Measurements from ENCODE around the gene DENND1B. TPM values are rescaled to one million over a fixed set of nuclear protein-coding genes. Genes with fewer than 3 reads are reported as not detected.

Gene DENND1B
- total RNA-seq, 1 experiment from 2014 or later, result 9.6 TPM

DNA sequence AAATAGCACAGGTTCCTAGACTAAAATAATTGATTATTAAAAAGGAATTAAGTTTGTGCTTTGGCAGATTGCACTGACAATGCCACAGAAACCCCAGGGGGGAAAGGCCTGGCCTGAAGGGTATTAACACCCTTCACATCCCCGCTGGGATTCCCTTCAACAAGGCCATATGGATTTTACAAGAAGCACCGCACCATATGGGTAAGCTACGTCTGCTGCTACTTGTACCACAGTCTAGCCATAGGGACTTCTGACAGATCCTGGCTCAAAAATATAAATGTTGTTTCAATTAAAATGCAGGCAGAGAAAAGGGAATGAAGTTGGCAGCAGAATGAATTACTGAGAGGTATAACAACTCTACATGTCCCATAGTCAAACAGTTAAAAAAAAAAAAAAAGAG lies 101.0 kb downstream of the DENND1B start:
- Histone ChIP-seq H3K36me3 (ENCODE audit: control insufficient read depth in 1 of 2, insufficient read depth in 2 of 2, low read length in 2 of 2) (no peaks in the 10 kb centered on the region), H3K4me3 (replicated peaks in 1 of 2; ENCODE audit: low read depth in 1 of 2, low read length in 2 of 2) (no peak overlapping the region), H3K79me2 (ENCODE audit: insufficient read depth, low read length) (no peaks in the 10 kb centered on the region), H4K20me1 (ENCODE audit: insufficient read depth) (no peaks in the 10 kb centered on the region), H3K27ac (ENCODE audit: low read depth, low read length) (no peak overlapping the region), H3K4me1 (ENCODE audit: control insufficient read depth in 1 of 2, insufficient read depth in 2 of 2, low read length in 2 of 2) (no peaks in the 10 kb centered on the region), H3K9me2 (ENCODE audit: insufficient read depth) (no peaks in the 10 kb centered on the region), H3K4me2 (ENCODE audit: low read length) (no peak overlapping the region), H3K9me3 (ENCODE audit: control insufficient read depth in 1 of 2, insufficient read depth in 1 of 2, low read depth in 1 of 2, low read length in 2 of 2) (no peaks in the 10 kb centered on the region), H3K9ac (ENCODE audit: low read length) (no peak overlapping the region), H2AFZ (ENCODE audit: low read depth, low read length, poor library complexity, severe bottlenecking) (no peak overlapping the region), H3K27me3 (ENCODE audit: insufficient read depth, low read length) (no peaks in the 10 kb centered on the region)
- BruUV-seq (replicated peaks), result no TSS peak
- ATAC-seq (no peak), DNase-seq (ENCODE audit: low read depth, low spot score) (no peak)
- ChIA-PET CTCF (no interaction called here), POLR2A (no interaction called here), RAD21 (ENCODE audit: low non-redundant PET in 1 of 2, low total read pairs in 2 of 2, uncharacterized antibody in 2 of 2, unreplicated experiment in 2 of 2) (no interaction called here)
- intact Hi-C loops (cut with micrococcal nuclease), result no loop called here
- no peak for TF ChIP-seq CEBPB (IDR thresholded peaks at IDR 0.05; ENCODE audit: low read depth)
- no peak for TF ChIP-seq EGR1 (IDR thresholded peaks at IDR 0.05; ENCODE audit: low read depth)
- TF ChIP-seq RAD21 (IDR thresholded peaks at IDR 0.05; ENCODE audit: low read depth), result no peak
- no peak for TF ChIP-seq POLR2AphosphoS5 (IDR thresholded peaks at IDR 0.05; ENCODE audit: low read depth, low read length)
- no peak for TF ChIP-seq ZNF274 (IDR thresholded peaks at IDR 0.05; ENCODE audit: low read depth, low read length)
- no peak for TF ChIP-seq CBX3 (IDR thresholded peaks at IDR 0.05; ENCODE audit: low read depth)
- no peak for TF ChIP-seq SIN3A (IDR thresholded peaks at IDR 0.05; ENCODE audit: low read depth)
- no peak for TF ChIP-seq ELF1 (IDR thresholded peaks at IDR 0.05; ENCODE audit: borderline replicate concordance, low read depth)
- no peak for TF ChIP-seq JUND (IDR thresholded peaks at IDR 0.05)
- no peak for TF ChIP-seq YY1 (IDR thresholded peaks at IDR 0.05; ENCODE audit: extremely low read depth, insufficient replicate concordance, low read depth, low read length)
- TF ChIP-seq SRF (IDR thresholded peaks at IDR 0.05; ENCODE audit: low read depth), result no peak

- H3K4me1 ChIP-seq (ENCODE audit: control insufficient read depth in 1 of 2, insufficient read depth in 2 of 2, low read length in 2 of 2), result no peaks in the 10 kb centered on the region
- no peaks in the 10 kb centered on the region for H3K79me2 ChIP-seq (ENCODE audit: insufficient read depth, low read length)
- intact Hi-C loops (cut with micrococcal nuclease), result no loop called here
- H4K20me1 ChIP-seq (ENCODE audit: insufficient read depth), result no peaks in the 10 kb centered on the region
- H3K27me3 ChIP-seq (ENCODE audit: insufficient read depth, low read length), result no peaks in the 10 kb centered on the region
- H3K9me2 ChIP-seq (ENCODE audit: insufficient read depth), result no peaks in the 10 kb centered on the region
- DNase-seq (ENCODE audit: low read depth, low spot score), result no peak
- BruUV-seq (replicated peaks), result no TSS peak
- no peaks in the 10 kb centered on the region for H3K9me3 ChIP-seq (ENCODE audit: control insufficient read depth in 1 of 2, insufficient read depth in 1 of 2, low read depth in 1 of 2, low read length in 2 of 2)
- no peak overlapping the region for H3K9ac ChIP-seq (ENCODE audit: low read length)
- H3K27ac ChIP-seq (ENCODE audit: low read depth, low read length), result no peak overlapping the region
- H3K4me3 ChIP-seq (replicated peaks in 1 of 2; ENCODE audit: low read depth in 1 of 2, low read length in 2 of 2), result no peak overlapping the region
- ChIA-PET CTCF (interaction anchor here (0.6 kb wide), 1 partner anchor 102 kb away, joined by 4 read pairs; the partner anchor contains the start of gene DENND1B), POLR2A (no interaction called here), RAD21 (ENCODE audit: low non-redundant PET in 1 of 2, low total read pairs in 2 of 2, uncharacterized antibody in 2 of 2, unreplicated experiment in 2 of 2) (no interaction called here)
- ATAC-seq, result no peak
- no peaks in the 10 kb centered on the region for H3K36me3 ChIP-seq (ENCODE audit: control insufficient read depth in 1 of 2, insufficient read depth in 2 of 2, low read length in 2 of 2)
- no peak overlapping the region for H3K4me2 ChIP-seq (ENCODE audit: low read length)
- no peak overlapping the region for H2AFZ ChIP-seq (ENCODE audit: low read depth, low read length, poor library complexity, severe bottlenecking)
- TF ChIP-seq FOSL1 (IDR thresholded peaks at IDR 0.05; ENCODE audit: low read depth), result no peak
- TF ChIP-seq CEBPB (IDR thresholded peaks at IDR 0.05; ENCODE audit: low read depth), result no peak
- TF ChIP-seq SRF (IDR thresholded peaks at IDR 0.05; ENCODE audit: low read depth), result no peak
- no peak for TF ChIP-seq SIN3A (IDR thresholded peaks at IDR 0.05; ENCODE audit: low read depth)
- TF ChIP-seq POLR2A (IDR thresholded peaks at IDR 0.05; ENCODE audit: borderline replicate concordance, extremely low read depth, insufficient read depth, insufficient read length), result no peak
- no peak for TF ChIP-seq ZNF274 (IDR thresholded peaks at IDR 0.05; ENCODE audit: low read depth, low read length)
- TF ChIP-seq ELF1 (IDR thresholded peaks at IDR 0.05; ENCODE audit: borderline replicate concordance, low read depth), result no peak
- no peak for TF ChIP-seq MAX (IDR thresholded peaks at IDR 0.05)
- TF ChIP-seq, protein P1, sequence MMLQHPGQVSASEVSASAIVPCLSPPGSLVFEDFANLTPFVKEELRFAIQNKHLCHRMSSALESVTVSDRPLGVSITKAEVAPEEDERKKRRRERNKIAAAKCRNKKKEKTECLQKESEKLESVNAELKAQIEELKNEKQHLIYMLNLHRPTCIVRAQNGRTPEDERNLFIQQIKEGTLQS (IDR thresholded peaks at IDR 0.05), result no peak
- TF ChIP-seq, protein P2, sequence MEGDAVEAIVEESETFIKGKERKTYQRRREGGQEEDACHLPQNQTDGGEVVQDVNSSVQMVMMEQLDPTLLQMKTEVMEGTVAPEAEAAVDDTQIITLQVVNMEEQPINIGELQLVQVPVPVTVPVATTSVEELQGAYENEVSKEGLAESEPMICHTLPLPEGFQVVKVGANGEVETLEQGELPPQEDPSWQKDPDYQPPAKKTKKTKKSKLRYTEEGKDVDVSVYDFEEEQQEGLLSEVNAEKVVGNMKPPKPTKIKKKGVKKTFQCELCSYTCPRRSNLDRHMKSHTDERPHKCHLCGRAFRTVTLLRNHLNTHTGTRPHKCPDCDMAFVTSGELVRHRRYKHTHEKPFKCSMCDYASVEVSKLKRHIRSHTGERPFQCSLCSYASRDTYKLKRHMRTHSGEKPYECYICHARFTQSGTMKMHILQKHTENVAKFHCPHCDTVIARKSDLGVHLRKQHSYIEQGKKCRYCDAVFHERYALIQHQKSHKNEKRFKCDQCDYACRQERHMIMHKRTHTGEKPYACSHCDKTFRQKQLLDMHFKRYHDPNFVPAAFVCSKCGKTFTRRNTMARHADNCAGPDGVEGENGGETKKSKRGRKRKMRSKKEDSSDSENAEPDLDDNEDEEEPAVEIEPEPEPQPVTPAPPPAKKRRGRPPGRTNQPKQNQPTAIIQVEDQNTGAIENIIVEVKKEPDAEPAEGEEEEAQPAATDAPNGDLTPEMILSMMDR (IDR thresholded peaks at IDR 0.05 in 2 of 3, conservative IDR thresholded peaks at IDR 0.05 in 1 of 3; ENCODE audit: borderline replicate concordance in 1 of 3, insufficient read depth in 1 of 3, low read depth in 2 of 3, low read length in 2 of 3), result no peak
- TF ChIP-seq EZH2phosphoT487 (IDR thresholded peaks at IDR 0.05; ENCODE audit: borderline replicate concordance), result no peak
- no peak for TF ChIP-seq CBX3 (IDR thresholded peaks at IDR 0.05; ENCODE audit: low read depth)
- TF ChIP-seq JUND (IDR thresholded peaks at IDR 0.05), result no peak
- no peak for TF ChIP-seq EGR1 (IDR thresholded peaks at IDR 0.05; ENCODE audit: low read depth)
- TF ChIP-seq RAD21 (IDR thresholded peaks at IDR 0.05; ENCODE audit: low read depth), result no peak
Observed at GRCh38 chr1:197673292-197673691, 102.0 kb downstream of the DENND1B start.

All from HCT116 (cell line).